DOHH2 (cell line): Measurements from ENCODE around the gene KRTAP12-2.
"Not testable (repeated sequence)": the region's sequence is repeated elsewhere in the genome, so short reads cannot be mapped to it uniquely, and the experiment has no call there.

Source experiments
- H3F3A ChIP-seq: fragments of 200-600 bp; sonication (generic), shearing (Covaris generic); 2 replicates; pipeline ENCODE4 v1.6.0; 2016; ENCODE audit warnings: antibody characterized with exemption, mild to moderate bottlenecking; ENCODE audit not compliant: control insufficient read depth, insufficient read depth
- H3K27ac ChIP-seq: fragments of 200-600 bp; sonication (generic); 2 replicates; pipeline ENCODE4 v1.5.1; 2014; ENCODE audit warnings: low read depth, mild to moderate bottlenecking, low read length, moderate library complexity
- H3K27me3 ChIP-seq: fragments of 200-600 bp; sonication (generic); 2 replicates; pipeline ENCODE4 v1.6.1; 2014; ENCODE audit warnings: mild to moderate bottlenecking, low read length, mixed read lengths; ENCODE audit not compliant: control insufficient read depth
- H3K36me3 ChIP-seq: fragments of 200-600 bp; sonication (generic); 2 replicates; pipeline ENCODE4 v1.6.1; 2014; ENCODE audit warnings: mild to moderate bottlenecking, low read length, moderate library complexity, mixed read lengths; ENCODE audit not compliant: control insufficient read depth
- H3K4me1 ChIP-seq: fragments of 200-600 bp; sonication (generic); 2 replicates; pipeline ENCODE4 v1.6.1; 2014; ENCODE audit warnings: mild to moderate bottlenecking, low read length, mixed read lengths; ENCODE audit not compliant: control insufficient read depth
- H3K4me2 ChIP-seq: fragments of 200-600 bp; sonication (generic); 2 replicates; pipeline ENCODE4 v1.6.0; 2014; ENCODE audit warnings: mild to moderate bottlenecking, low read length, moderate library complexity
- H3K4me3 ChIP-seq: fragments of 200-600 bp; sonication (generic); 2 replicates; pipeline ENCODE4 v1.5.1; 2014; ENCODE audit warnings: mild to moderate bottlenecking, low read length, mixed read lengths
- H3K79me2 ChIP-seq: fragments of 200-600 bp; sonication (generic); 2 replicates; pipeline ENCODE4 v1.6.1; 2014; ENCODE audit warnings: mild to moderate bottlenecking, low read length, mixed read lengths; ENCODE audit not compliant: control insufficient read depth
- H3K9me2 ChIP-seq: fragments of 200-600 bp; sonication (generic); replicated peaks from 2 replicates; pipeline ENCODE4 v1.6.1; 2014; ENCODE audit warnings: mild to moderate bottlenecking, low read length, mixed read lengths; ENCODE audit not compliant: control insufficient read depth
- H3K9me3 ChIP-seq: fragments of 200-600 bp; sonication (generic); 2 replicates; pipeline ENCODE4 v1.6.1; 2014; ENCODE audit warnings: antibody characterized with exemption, low read length, mixed read lengths; ENCODE audit not compliant: control insufficient read depth, insufficient read depth
- H4K20me1 ChIP-seq: fragments of 200-600 bp; sonication (generic); 2 replicates; pipeline ENCODE4 v1.6.0; 2014; ENCODE audit warnings: low read depth, mild to moderate bottlenecking, antibody characterized with exemption, low read length, moderate library complexity; ENCODE audit not compliant: control insufficient read depth, insufficient read depth
- EZH2phosphoT487 ChIP-seq: fragments of 200-600 bp; sonication (generic); IDR thresholded peaks from 2 replicates; pipeline ENCODE4 v1.6.1; 2017; ENCODE audit warnings: borderline replicate concordance, mild to moderate bottlenecking, antibody characterized with exemption, low read length, moderate library complexity, mixed read lengths
- TF ChIP-seq, protein P1 (sequence below): fragments of 200-600 bp; sonication (generic); IDR thresholded peaks from one replicate; pipeline ENCODE4 v1.5.1; 2014; ENCODE audit warnings: antibody characterized with exemption, mild to moderate bottlenecking, low read depth, low read length; ENCODE audit not compliant: poor library complexity, severe bottlenecking

Gene KRTAP12-2

DNA sequence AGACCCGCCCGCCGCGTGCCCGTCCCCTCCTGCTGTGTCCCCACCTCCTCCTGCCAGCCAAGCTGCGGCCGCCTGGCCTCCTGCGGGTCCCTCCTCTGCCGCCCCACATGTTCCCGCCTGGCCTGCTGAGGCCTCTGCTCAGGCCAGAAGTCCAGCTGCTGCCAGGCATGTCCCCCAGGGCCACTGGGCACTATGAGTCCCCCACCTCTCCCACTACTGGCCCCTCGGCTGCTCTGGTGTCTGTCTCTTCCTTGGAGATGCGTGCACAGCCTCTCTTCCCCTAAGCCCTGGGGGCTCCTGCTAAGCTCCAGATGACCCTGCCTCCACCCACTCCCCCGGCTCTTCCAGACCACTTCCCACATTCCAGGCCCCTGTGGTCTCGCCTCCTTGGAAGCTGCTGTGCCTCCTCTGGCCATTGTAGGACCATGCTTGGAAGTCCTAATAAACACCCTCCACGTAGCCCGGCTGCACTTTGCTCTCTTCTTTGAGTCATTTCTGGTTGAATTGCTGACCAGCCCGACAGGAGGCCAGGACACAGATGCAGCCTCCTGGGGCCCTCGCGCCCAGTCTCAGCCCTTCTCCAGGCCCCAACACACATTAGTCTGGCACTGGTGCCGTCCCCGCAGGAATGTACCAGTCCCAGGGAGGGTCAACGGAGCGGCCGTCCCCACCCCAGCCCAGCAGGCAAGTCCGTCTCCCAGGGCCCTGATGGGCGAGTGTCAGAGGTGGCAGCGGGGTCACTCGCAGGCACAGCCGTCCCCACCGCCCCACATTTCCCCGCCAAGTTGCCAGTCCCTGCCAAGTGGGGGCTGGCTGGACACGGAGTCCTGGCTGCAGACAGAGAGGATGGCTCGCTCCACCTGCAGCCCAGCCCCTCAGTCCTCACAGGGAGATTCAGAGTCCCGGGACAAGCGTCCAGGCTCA, 31.3 kb upstream of the KRTAP12-2 start:
- Histone ChIP-seq H3K9me3 (no peaks in the 10 kb centered on the region), H3F3A (no peaks in the 10 kb centered on the region), H3K4me1 (no peaks in the 10 kb centered on the region), H3K79me2 (no peaks in the 10 kb centered on the region), H3K36me3 (no peaks in the 10 kb centered on the region), H3K4me3 (no peak overlapping the region), H3K9me2 (no peaks in the 10 kb centered on the region), H4K20me1 (no peaks in the 10 kb centered on the region), H3K4me2 (no peak overlapping the region), H3K27ac (no peak overlapping the region), H3K27me3 (peaks cover 5% of the 10 kb centered on the region; the same call in 1 of the 2 replicates)
- no peak for TF ChIP-seq EZH2phosphoT487
- TF ChIP-seq, protein P1, sequence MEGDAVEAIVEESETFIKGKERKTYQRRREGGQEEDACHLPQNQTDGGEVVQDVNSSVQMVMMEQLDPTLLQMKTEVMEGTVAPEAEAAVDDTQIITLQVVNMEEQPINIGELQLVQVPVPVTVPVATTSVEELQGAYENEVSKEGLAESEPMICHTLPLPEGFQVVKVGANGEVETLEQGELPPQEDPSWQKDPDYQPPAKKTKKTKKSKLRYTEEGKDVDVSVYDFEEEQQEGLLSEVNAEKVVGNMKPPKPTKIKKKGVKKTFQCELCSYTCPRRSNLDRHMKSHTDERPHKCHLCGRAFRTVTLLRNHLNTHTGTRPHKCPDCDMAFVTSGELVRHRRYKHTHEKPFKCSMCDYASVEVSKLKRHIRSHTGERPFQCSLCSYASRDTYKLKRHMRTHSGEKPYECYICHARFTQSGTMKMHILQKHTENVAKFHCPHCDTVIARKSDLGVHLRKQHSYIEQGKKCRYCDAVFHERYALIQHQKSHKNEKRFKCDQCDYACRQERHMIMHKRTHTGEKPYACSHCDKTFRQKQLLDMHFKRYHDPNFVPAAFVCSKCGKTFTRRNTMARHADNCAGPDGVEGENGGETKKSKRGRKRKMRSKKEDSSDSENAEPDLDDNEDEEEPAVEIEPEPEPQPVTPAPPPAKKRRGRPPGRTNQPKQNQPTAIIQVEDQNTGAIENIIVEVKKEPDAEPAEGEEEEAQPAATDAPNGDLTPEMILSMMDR: no peak

DNA sequence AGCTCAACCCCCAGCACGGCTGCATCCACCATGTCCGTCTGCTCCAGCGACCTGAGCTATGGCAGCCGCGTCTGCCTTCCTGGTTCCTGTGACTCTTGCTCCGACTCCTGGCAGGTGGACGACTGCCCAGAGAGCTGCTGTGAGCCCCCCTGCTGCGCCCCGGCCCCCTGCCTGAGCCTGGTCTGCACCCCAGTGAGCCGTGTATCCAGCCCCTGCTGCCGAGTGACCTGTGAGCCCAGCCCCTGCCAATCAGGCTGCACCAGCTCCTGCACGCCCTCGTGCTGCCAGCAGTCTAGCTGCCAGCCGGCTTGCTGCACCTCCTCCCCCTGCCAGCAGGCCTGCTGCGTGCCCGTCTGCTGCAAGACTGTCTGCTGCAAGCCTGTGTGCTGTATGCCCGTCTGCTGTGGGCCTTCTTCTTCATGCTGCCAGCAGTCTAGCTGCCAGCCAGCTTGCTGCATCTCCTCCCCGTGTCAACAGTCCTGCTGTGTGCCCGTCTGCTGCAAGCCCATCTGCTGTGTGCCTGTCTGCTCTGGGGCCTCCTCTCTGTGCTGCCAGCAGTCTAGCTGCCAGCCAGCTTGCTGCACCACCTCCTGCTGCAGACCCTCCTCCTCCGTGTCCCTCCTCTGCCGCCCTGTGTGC, 30.6 kb upstream of the KRTAP12-2 start, which contains the start of gene KRTAP10-12:
TSS of gene KRTAP10-12 (plus strand) at position 1 of the 639 bp plus-strand sequence. CDS start at position 31, 30 bp downstream.
- not testable (repeated sequence) for H3K9me2 ChIP-seq, H3K9me3 ChIP-seq, H4K20me1 ChIP-seq, H3K36me3 ChIP-seq, H3K4me2 ChIP-seq, H3K27ac ChIP-seq, H3F3A ChIP-seq, H3K4me3 ChIP-seq, H3K27me3 ChIP-seq, H3K4me1 ChIP-seq, H3K79me2 ChIP-seq

DNA sequence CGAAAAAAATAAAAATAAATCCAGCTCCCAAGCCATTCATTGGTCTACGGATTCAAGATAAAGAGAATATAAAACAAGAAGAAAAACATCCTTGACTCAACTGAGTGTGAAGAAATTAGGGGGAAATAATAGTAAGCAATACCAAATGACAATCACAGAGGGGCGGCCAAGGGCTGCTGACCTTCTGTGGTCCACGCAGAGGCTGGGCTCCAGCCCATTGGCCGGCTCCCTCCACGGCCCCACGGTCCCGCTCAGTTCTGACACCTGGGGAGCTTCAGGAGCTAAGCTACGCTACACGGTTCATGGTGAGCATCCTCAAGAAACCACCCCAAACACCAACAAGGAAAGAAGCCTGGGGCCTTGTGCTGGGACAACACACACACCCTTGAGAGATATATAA, 29.8 kb upstream of the KRTAP12-2 start:
- H3K4me3 ChIP-seq: no peak overlapping the region
- no peak overlapping the region for H3K27ac ChIP-seq
- no peak overlapping the region for H3K4me2 ChIP-seq
- H3K79me2 ChIP-seq: no peaks in the 10 kb centered on the region
- H3K4me1 ChIP-seq: no peaks in the 10 kb centered on the region
- no peaks in the 10 kb centered on the region for H3F3A ChIP-seq
- no peaks in the 10 kb centered on the region for H4K20me1 ChIP-seq
- TF ChIP-seq, protein P1: no peak
- TF ChIP-seq EZH2phosphoT487: no peak
- H3K27me3 ChIP-seq: peaks cover 5% of the 10 kb centered on the region; the same call in 1 of the 2 replicates
- H3K36me3 ChIP-seq: no peaks in the 10 kb centered on the region
- H3K9me3 ChIP-seq: peaks cover 4% of the 10 kb centered on the region; the same call in 1 of the 2 replicates
- H3K9me2 ChIP-seq: no peaks in the 10 kb centered on the region

DNA sequence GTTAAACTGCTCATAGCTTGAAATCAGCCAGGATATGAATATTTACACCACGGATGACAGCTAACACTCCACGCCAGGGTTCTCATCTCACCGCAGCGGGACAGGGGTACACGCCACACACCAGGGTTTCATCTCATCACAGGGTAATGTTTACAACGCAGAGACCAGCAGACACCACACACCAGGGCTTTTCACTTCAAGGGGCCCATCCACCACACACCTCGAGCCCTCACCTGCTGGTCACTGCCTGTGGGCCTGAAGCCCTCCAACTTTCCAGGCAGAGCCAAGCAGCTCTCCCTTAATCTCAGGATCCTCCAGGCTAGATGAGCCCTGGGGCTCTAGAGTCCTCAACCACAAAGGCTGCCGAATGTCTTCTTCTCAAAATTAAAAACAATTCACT, 28.9 kb upstream of the KRTAP12-2 start:
- no peaks in the 10 kb centered on the region for H4K20me1 ChIP-seq
- no peak overlapping the region for H3K4me2 ChIP-seq
- no peaks in the 10 kb centered on the region for H3K4me1 ChIP-seq
- H3K9me2 ChIP-seq: no peaks in the 10 kb centered on the region
- H3K27me3 ChIP-seq: peaks cover 5% of the 10 kb centered on the region; the same call in 1 of the 2 replicates
- H3K9me3 ChIP-seq: peaks cover 4% of the 10 kb centered on the region; the same call in 1 of the 2 replicates
- H3F3A ChIP-seq: no peaks in the 10 kb centered on the region
- TF ChIP-seq, protein P1: no peak
- no peak for TF ChIP-seq EZH2phosphoT487
- no peak overlapping the region for H3K4me3 ChIP-seq
- no peak overlapping the region for H3K27ac ChIP-seq
- H3K36me3 ChIP-seq: no peaks in the 10 kb centered on the region
- H3K79me2 ChIP-seq: no peaks in the 10 kb centered on the region
